ENCODE measurements around the gene MYRIP. TPM values are rescaled to one million over a fixed set of nuclear protein-coding genes. Genes with fewer than 3 reads are reported as not detected.

Gene MYRIP
- total RNA-seq, 4 donors from 2014 or later: 0.66 to 3.1 (median 2.6) TPM

DNA sequence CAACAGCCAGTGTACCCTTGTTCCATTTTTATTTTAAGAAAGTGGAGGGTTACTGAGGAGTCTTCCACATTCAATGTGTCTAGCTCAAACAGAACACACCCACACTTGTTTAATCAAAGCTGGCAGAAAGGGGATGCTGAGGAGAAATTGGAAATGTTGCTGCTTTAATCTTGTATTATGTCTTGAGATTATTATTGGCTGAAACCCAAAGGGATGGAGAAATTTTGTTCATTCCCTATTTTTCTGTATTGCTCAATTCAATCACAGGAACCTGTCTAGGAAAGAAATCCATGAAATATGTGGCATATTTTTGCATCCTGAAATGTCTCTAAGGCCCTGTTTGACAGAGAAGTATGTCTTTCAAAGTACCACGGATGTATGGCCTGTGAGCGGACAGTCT lies 238.0 kb downstream of the MYRIP start:
- H3K27ac ChIP-seq: no peak overlapping the region
- DNase-seq: no peak
- H3K4me3 ChIP-seq: no peak overlapping the region
- no peaks in the 10 kb centered on the region for H3K4me1 ChIP-seq
- peaks cover 0 to 10% (median 0%) of the 10 kb centered on the region in 3 donors for H3K9me3 ChIP-seq
- WGBS, 2 donors: 81 to 82% methylated on average over 2 of the region's 2 CpGs
- no peaks in the 10 kb centered on the region for H3K27me3 ChIP-seq
- no peaks in the 10 kb centered on the region for H3K36me3 ChIP-seq
- intact Hi-C loops (cut with DNase I): no loop called here
- TF ChIP-seq, protein P1, sequence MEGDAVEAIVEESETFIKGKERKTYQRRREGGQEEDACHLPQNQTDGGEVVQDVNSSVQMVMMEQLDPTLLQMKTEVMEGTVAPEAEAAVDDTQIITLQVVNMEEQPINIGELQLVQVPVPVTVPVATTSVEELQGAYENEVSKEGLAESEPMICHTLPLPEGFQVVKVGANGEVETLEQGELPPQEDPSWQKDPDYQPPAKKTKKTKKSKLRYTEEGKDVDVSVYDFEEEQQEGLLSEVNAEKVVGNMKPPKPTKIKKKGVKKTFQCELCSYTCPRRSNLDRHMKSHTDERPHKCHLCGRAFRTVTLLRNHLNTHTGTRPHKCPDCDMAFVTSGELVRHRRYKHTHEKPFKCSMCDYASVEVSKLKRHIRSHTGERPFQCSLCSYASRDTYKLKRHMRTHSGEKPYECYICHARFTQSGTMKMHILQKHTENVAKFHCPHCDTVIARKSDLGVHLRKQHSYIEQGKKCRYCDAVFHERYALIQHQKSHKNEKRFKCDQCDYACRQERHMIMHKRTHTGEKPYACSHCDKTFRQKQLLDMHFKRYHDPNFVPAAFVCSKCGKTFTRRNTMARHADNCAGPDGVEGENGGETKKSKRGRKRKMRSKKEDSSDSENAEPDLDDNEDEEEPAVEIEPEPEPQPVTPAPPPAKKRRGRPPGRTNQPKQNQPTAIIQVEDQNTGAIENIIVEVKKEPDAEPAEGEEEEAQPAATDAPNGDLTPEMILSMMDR (IDR thresholded peaks at IDR 0.05): no peak
- TF ChIP-seq POLR2A (IDR thresholded peaks at IDR 0.05): no peak

- Histone ChIP-seq H3K9me3 (peaks cover 0 to 10% (median 0%) of the 10 kb centered on the region in 3 donors), H3K4me1 (no peaks in the 10 kb centered on the region), H3K4me3 (no peak overlapping the region), H3K27me3 (no peaks in the 10 kb centered on the region), H3K27ac (no peak overlapping the region), H3K36me3 (no peaks in the 10 kb centered on the region)
- 94 to 100% methylated on average over 1 of the region's 1 CpG for WGBS, 2 donors
- intact Hi-C loops (cut with DNase I): no loop called here
- DNase-seq: no peak
- TF ChIP-seq POLR2A (IDR thresholded peaks at IDR 0.05): no peak
- TF ChIP-seq, protein P1 (IDR thresholded peaks at IDR 0.05): no peak
Observed at GRCh38 chr3:40053663-40054062, 244.3 kb downstream of the MYRIP start.

DNA sequence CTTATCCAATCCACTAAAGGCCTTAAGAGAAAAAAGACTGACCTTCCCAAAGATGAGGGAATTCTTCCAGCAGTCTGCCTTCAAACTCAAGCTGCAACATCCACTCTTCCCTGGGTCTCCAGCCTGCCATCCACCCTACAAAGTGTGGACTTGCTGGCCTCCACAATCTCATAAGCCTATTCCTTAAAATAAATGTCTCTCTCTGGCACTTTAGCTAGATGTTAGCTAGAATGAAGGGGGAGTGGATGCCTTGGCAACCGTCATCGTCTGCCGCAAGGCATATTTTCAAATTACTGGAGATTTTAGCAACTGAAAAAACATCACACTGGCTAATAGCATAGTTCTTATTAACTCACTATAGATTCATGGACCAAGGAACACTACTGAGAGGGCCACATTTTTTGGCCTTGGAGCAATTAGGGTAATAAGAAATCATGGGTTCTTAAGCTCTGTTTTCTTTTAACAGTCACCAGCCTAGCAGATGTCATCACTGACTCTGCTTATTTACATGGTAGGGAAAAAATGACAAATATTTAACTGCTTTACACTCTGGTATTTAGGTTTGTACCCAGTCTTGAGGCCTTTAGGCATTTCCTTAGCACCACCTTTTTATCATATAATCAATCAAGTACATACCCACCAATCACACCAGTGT lies 245.3 kb downstream of the MYRIP start:
- TF ChIP-seq, protein P1 (IDR thresholded peaks at IDR 0.05): no peak
- TF ChIP-seq POLR2A (IDR thresholded peaks at IDR 0.05): no peak
- no peak for DNase-seq
- peaks cover 0 to 9% (median 0%) of the 10 kb centered on the region in 3 donors for H3K9me3 ChIP-seq
- WGBS, 2 donors: 92 to 97% methylated on average over 3 of the region's 3 CpGs
- H3K27ac ChIP-seq: no peak overlapping the region
- intact Hi-C loops (cut with DNase I): no loop called here
- no peaks in the 10 kb centered on the region for H3K4me1 ChIP-seq
- no peaks in the 10 kb centered on the region for H3K27me3 ChIP-seq
- H3K4me3 ChIP-seq: no peak overlapping the region
- H3K36me3 ChIP-seq: no peaks in the 10 kb centered on the region

DNA sequence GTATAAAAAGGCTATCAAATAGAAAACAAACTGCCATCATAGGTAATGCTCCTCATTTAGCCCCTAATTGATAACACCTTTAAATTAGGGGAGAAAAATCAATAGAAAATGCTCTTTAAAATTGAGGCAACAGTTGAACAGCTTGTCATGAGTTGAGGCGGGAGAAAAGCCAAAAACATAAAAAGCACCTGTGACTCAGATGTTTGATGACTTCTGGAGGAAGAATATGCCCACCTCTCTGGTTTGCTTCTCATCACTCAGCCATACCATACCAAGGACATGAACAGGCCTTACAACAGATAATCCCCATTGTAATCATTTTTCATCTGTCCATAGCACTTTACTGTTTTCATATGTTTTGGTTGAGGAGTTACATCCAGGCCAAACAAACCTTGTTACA lies 246.0 kb downstream of the MYRIP start:
- WGBS, 2 donors: 55 to 68% methylated on average over 1 of the region's 1 CpG
- Histone ChIP-seq H3K27ac (no peak overlapping the region), H3K4me3 (no peak overlapping the region), H3K36me3 (no peaks in the 10 kb centered on the region), H3K27me3 (no peaks in the 10 kb centered on the region), H3K9me3 (peaks cover 0 to 2% (median 0%) of the 10 kb centered on the region in 3 donors), H3K4me1 (no peaks in the 10 kb centered on the region)
- intact Hi-C loops (cut with DNase I): no loop called here
- TF ChIP-seq, protein P1 (IDR thresholded peaks at IDR 0.05): no peak
- TF ChIP-seq POLR2A (IDR thresholded peaks at IDR 0.05): no peak
- no peak for DNase-seq

DNA sequence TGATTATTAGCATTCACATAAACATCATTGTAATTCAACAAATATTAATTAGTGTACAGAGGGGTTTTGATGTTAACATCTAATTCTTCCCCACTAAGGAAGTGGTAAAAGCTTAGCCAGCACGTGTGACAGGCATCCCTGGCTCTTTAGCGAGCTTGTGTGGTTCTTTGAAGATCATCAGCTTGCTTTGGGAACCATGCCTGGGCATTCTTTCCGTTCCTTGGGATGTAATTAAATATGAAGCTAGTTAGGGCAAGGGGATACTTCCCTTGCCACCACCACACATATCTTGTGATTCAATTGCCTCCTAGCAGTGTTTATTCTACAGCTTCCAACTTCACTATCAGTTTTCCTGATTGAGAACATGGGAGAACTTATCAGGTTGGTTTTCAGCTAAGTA lies 246.5 kb downstream of the MYRIP start:
- no peak for DNase-seq
- no peak overlapping the region for H3K27ac ChIP-seq
- TF ChIP-seq POLR2A (IDR thresholded peaks at IDR 0.05): no peak
- TF ChIP-seq, protein P1 (IDR thresholded peaks at IDR 0.05): no peak
- no peaks in the 10 kb centered on the region for H3K27me3 ChIP-seq
- H3K4me3 ChIP-seq: no peak overlapping the region
- 65 to 67% methylated on average over 3 of the region's 3 CpGs for WGBS, 2 donors
- no peaks in the 10 kb centered on the region for H3K9me3 ChIP-seq
- intact Hi-C loops (cut with DNase I): no loop called here
- no peaks in the 10 kb centered on the region for H3K36me3 ChIP-seq
- no peaks in the 10 kb centered on the region for H3K4me1 ChIP-seq
